Left renal pelvis (tissue), 4 donors: Measurements from ENCODE around the gene TGIF1. TPM values are rescaled to one million over a fixed set of nuclear protein-coding genes. Genes with fewer than 3 reads are reported as not detected.

Experiments
- DNase-seq, 4 donors: peaks; one replicate each; pipeline ENCODE4 v3.0.0-alpha.2; 2013; ENCODE audit warnings: low read depth in 4 of 4, low spot score in 3 of 4
- polyA plus RNA-seq, 4 donors: library from polyadenylated mRNA; unstranded; fragments of 120-200 nt; gene quantifications; one replicate each; pipeline ENCODE4 v1.2.1, GENCODE V29; 2013; ENCODE audit not compliant: insufficient read length in 4 of 4

TGIF1 gene
- polyA plus RNA-seq, 4 donors = 68.6 to 97.4 (median 84.8) TPM

DNA sequence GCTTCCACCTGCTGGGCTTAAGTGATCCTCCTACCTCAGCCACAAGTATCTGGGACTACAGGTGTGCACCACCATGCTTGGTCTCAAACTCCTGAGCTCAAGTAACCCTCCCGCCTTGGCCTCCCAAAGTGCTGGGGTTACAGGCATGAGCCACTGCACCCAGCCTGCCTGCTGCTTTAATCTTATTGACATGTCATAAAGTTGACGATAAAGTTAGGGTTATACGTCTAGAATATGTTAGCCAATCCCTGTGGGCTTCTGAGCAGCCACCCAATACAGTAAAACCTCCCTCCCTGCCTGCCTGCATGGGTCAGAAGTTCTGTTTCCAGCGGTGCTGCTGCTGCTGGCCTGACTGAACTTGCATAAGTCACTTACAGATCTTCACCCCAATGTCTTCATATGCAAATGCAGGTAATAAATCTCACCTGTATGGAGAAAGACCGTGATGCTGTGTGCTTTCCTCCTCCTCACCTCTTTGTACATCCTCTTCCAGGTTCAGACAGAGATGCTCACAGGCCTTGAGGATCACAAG is 30.1 kb downstream of the TGIF1 start:
- DNase-seq = no peak

DNA sequence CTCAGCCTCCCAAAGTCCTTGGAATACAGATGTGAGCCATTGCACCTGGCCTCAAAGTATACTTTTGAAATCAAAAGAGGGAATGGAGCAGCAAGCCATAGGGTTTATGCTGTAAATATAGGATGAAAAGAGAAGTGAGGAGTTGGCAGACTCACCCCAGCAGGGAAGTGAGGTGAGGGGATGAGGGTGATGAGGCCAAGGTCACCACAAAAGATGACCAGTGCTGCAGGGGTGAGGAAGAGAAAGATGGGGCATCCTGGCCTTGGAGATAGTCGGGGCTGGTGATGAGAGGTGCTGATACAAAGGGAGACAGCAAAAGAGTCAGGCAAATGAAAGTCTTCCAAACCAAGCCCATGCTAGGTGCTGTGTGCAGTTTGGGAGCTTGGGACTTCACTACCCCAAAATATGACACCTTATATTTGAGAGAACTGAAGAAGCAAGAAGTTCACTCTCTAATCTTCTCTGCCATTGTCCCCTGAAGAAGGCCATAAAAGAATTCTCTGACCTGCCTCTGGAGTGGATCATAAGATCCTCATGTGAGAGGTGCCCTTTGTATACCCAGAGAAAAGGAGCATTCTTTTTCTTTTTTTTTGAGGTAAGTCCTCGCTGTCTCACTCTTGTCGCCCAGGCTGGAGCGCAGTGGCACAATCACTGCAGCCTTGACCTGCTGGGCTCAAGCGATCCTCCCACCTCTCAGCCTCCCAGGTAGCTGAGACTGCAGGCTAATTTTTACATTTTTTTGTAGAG is 31.0 kb downstream of the TGIF1 start:
- DNase-seq = no peak

DNA sequence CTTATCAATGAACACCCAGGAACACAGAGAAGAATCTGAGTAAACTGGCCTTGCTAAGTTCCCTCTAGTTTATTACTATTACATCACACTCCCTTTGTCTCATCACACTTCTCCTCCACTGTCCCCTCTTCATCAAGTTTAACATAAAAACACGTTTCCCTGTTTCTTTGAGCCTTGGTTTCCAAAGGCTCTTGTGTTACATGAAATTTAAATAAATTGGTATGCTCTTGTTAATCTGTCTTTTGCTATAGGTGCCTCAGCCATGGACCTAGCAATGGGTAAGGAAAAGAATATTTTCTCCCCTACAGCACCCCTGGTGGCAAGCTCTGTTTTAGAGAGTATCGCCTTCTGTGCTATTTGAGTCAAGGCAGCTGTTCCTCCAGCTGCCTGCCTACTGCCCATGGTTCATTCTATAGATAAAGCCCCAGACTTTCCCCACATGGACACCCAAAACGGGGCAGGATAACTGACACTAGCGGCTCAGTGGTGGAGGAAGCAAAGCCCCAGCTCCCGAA is 31.8 kb downstream of the TGIF1 start:
- no peak for DNase-seq

DNA sequence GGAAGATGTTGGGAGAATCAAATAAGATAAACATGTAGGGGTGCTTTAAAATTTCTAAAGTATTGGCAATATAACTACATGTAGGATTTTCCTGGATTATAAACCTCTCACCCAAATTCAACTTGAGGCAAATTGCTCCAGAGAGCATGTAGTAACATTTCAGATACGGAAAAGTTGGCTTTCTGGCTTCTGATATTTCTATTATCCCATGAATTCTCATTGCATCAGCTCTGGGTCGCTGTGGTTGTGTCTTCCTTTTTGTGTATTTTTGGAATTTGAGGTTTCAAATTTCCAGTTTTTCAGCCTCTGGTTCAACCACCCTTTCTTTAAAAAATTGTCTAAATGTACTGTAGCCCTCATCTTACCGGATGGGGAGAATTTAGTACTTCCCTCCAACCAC is 32.3 kb downstream of the TGIF1 start:
- no peak for DNase-seq

DNA sequence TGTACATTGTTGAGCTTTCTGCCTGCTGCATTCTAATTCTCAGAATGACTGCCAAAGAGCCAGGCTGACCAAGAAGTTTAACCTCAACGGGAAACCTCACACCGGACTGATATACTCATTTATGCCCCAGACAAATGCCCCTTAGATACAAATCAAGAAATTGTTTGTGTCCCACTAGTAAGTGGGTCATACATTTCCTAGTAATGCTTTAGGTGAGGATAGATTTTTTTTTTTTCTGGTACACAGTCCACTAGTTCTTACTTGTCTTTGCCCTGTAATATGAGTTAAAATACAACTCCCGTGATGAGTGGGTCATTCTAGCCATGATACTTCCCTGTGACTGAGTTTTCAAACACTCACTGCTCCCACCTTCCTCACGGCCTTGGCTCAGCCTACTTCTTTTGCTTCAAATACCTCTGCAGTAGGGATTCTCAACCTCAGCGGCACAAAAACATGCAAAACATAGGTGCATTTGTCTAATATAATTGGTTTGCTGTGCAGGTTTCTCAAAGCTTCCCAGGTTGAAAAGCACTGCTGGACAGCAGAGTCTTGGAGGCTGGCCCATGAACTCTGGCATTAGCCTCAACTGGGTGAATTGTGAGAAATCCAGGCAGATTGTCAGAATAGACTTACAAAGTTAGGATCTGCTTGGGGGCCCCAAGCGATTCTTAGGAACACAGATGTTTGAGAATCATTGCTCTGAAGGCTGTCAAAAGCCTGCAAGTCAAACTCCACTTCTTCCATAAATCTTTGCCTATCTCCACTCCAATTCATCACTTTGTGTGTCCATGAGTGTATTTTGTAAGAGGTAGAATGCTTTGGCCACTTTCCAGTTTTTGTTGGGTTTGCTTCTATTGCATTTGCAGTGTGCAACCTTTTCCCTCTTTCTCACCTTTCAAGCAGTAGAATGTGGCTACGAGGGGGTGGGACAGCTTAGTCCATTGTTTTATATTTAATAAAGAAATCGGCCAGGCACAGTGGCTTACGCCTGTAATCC is 35.5 kb downstream of the TGIF1 start:
- no peak for DNase-seq

DNA sequence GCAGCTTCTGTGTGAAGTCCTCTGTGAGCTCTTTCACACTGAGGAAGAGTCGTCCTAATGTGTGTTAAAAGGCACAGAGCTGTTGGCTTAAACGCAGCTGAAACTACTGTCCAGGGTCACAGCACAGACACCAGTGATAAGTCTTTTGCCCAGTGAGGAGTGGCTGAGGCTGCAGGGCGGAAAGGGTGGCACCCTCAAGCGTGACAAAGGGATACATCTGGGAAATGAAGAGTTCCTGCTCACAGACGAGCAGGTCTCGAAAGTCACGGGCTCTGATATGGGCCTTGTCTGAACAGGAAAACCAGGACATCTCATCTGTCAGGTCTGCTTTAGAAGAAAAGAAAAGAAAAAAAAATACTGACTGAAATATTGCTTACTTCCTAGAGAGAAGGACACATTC is 36.5 kb downstream of the TGIF1 start:
- no peak for DNase-seq

DNA sequence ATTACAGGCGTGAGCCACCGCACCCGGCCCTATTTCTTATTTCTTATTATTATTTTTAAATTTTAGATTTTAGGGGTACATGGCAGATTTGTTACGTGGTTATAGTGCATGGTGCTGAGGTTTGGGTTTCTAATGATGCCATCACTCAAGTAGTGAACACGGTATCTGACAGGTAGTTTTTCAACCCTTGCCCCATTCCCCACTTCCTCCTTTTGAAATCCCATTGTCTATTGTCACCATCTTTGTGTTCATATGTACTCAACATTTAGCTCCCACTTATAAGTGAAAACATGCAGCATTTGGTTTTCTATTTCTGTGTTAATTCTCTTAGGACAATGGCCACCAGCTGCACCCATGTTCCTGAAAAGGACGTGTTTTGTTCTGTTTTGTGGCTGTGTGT is 39.5 kb downstream of the TGIF1 start:
- no peak for DNase-seq

DNA sequence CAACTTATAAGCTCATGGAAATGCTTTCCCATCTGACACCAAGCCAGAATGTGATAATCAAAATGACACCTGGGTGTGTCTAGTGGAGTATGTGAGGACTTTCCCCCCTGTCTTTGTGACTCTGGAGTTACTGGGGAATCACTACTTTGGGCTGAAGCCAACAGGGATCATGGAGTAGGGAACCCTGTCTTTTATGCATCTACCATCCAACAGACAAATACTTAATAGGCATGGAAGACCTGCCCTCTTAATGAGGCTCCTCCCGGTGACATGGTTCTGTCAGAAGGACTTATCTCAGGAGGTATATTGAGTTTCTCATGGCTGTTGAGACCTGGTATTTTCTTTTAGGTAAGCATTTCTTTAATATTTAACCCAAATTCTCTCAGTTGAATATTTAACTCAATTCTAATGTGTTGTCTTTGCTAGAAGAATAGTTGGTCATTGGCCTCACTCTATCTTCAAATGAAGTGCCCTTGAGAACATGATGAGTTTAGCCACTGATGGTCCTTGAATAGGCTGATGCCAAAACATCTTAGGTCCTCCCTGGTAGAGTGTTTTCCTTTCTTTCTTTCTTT is 42.1 kb downstream of the TGIF1 start:
- no peak for DNase-seq

DNA sequence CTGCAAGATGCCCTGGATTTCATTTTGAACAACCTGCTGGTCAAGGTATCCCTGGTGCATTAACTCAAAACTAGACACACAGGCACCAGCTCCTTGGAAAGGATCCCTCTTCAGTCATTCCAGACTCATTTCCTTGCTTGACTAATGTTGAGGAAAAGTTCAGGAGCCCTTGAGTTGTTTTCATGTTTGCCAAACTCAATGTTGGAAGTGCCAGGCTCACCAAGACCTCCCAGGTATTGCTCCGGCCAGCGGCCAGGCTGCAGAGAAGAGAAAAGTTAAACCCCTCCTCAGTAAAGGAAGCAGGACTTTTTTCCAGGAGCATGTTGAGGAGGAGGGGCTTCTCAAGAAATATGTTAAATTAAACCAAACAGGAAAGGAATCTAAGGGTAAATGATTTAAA is 42.7 kb downstream of the TGIF1 start:
- DNase-seq = no peak

DNA sequence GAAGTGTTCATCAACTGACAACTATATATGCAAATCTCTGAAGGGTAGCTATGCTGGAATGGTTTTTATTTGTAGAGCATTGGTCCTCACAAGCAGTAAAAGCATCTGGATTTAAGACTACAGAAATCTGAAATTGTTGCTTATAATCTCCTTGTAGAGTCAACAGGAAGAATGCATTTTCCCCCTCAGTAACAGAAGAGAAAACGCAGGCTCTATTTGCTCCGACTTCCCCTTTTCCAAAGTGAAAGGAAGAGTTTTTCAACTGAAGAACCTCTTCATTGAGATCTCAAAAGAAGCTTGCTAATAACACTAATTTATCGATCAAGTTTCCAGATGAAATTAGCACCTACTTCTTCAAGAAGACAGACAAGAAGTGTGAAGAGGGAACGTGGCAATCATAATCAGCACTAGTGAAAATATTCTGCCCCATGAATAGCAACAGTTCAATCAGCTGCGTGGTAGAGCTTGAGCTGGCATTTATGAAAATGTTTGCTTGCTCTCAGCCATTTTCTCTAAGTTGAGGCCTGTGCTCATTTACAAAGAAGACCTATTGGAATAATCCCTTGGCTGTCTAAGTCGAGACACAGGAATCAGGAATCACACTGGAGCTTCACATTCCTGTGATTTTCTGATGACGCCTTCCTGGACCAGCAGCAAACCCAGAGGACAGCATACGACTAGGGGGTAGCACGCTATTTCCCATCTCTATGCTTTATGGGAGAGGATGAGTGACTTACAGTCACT is 43.7 kb downstream of the TGIF1 start:
- no peak for DNase-seq

DNA sequence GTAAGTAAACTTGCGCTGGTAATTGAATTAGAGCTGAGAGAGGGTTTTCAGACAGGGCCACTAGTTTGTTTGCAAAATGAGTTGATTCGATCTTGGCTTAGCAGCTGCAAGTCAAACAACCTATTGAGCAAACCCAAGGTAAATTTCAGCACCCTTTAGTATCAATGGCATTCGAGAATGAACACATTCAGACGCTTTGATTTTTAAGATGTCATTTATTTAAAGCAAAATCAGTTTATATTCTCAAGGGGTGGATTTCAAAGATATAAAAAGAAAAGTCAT is 44.2 kb downstream of the TGIF1 start:
- no peak for DNase-seq

DNA sequence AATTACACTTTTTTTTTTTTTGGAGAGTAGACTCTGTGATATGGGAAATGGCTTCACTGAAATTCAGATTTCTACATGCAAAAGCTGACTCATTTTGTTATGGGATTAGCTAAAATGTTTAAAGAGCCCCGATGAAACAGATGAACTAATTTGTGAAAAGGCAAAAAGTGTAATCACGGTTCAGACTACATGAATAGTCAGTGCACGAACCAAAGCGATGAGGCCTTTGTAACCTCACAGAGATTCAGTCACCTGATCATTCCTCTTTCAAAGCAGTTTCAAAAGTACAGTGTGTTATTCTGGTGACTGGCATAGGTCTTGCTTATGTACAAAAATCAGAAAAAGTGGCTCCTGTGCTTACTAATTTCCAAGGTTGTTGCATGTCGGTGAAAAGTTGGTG is 44.6 kb downstream of the TGIF1 start:
- no peak for DNase-seq

DNA sequence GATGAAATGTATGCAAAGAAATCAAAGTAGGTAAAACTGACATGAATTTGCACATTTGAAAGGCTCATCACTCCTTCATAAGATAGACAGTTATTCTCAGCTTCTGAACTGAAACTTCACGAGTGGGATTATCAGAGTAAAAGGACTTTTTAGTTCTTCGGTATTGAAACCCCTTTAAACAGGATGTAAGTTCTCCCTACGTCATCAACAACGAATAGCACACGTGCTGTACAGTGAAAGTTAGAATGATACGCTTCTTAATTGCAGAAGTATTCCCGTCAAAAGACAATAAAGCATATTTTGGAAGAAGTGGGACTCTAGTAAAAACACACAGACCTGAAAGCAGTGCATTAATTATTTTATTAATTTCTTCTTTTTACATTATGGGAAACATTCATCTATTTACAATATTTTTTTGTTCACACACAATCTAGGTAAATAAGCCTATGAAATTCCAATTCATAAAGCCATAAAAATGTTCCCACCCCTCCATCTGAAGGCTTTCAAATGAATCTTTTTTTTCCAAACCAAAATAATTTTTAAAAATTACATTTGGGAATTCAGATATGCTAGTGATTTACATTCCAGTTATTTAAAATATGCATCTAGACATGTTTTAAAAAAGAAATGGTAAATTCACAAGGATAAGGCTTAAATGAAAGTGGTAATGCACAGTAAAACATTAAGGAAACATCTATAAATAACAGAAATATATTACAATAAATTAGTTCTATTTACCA is 45.9 kb downstream of the TGIF1 start:
- no peak for DNase-seq

DNA sequence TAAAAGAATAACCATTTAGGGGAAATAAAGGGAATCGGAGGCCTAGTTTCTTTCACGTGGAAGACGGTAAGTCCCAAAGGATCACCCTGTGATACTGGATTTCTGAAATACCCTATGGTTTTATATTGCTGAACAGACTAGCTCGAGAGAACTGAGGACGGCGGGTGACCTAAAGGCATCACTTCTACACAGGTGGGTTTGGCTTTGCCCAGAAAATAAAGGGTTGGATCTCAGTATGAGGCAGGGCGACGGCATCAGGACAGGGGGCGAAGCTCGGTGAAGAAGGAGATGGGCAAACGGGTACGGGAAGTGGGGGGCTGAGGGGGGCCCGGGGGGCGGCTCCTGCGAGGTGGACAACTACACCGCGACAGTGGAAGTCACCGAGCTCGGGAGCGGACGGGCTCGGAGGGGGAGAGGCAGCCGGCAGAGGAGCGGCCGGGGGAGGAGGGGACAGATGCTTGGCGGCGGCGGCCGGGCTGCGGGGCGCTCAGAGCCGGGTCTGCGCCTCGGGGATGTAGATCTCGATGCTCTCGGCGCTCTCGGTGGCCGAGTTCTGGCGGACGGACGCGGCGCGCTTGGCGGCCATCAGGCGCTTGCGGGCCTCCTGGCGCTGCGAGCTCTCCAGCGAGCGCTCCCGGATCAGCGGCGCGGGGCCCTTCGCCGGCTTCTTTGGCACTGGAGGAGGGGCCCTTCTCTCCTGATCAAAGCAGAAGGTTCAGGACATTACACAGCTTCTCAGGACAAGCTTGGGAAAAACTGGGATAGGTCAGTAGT is 48.9 kb downstream of the TGIF1 start:
- no peak for DNase-seq

DNA sequence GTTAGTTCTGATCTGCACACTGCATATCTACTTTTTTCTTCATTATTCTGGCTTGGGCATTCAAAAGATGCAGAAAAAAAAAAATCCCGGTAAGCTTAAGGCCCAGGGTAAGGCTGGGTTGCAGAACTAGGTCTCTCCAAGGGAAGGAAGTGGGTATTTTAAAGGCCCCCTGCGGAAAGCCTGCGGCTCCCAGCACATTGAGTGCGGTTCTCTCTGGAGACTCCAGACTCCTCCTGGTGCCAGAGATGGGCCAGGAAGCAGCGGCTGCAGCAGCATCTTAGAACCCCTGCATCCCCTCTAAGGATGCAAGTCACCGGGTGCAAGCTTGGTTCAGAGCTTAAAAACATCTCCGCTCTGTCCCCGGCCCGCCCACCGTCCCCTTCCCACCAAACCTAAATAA is 49.5 kb downstream of the TGIF1 start:
- no peak for DNase-seq

DNA sequence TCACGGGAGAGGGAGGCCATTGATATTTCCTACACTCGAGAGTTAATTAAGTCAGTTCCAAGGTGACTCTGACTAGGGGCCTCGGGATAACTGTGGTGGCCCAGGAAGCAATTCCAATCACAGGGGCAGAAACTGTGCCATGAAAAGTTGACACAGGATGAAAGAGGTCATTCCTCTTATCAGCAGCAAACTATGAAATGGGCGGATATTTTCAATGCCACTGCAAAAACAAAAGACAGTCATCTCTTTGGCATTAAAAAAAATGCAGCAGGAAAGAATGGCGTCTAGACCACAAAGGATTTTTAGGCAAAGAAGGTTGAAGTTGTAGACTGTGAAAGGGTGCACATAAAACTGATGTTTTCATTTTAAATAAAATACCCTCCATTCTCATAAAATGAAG is 50.0 kb downstream of the TGIF1 start:
- DNase-seq = no peak

DNA sequence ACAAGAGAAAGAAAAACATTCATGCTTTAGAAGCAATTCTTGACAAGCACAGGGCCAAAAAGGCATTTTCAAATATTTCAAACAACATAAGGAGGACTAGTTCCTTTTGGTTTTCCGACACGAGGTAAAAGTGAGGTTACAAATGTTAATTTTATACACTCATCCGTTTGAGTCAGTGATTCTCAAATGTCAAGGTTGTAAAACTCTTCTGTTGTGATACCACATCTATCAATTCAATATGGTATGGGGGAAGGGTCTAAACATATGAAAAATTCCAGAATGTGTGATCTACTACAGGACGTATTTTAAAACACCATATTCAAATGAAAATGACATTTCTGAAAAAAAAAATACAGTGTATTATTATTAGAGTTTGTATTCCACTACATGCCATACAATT is 52.7 kb downstream of the TGIF1 start:
- no peak for DNase-seq

DNA sequence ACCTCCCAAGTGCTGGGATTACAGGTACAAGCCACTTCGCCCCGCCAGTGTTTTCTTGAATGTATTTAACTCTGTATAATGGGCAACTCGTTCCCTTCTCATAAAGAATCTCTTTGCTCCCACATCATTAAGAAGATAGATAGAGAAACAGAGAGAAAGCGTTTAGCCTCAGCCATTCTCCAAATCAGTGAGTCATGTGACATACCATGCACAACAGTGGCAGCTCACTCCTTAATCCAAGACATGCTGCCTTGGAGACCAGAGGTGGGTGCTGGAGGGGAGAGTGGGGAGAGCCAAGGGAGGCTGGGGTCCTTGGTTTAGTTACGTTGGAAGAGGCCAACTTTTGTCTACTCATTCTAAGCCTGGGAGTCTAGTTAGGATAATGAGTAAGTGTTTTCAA is 54.7 kb downstream of the TGIF1 start:
- DNase-seq = no peak
